ENCODE measurements around the gene NFAM1.

The NFAM1 gene, protein sequence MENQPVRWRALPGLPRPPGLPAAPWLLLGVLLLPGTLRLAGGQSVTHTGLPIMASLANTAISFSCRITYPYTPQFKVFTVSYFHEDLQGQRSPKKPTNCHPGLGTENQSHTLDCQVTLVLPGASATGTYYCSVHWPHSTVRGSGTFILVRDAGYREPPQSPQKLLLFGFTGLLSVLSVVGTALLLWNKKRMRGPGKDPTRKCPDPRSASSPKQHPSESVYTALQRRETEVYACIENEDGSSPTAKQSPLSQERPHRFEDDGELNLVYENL

DNA sequence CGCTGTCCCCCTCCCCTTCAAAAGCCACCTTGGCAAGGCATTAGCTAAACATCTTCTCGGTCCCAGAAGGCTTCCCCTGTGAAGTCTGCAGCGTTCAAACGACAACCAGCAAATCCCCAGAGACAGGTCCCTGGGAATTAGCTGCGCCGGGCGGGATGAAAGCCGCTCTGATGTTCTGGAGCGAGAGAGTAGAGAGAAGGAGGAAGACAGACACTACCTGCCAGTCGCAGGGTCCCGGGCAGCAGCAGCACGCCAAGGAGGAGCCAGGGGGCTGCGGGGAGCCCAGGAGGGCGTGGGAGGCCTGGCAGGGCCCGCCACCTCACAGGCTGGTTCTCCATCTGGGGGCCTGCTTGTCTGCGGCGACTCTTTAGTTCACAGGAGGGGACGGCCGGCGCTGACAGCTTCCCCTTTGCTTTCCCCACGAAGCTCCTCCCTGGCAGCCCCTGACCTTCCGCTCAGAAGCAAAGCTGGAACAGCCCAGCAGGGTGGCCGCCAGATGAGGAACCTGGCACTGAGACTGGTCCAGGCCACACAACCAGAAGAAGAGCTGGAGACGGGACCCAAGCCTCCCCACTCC is at the start of gene NFAM1:
Gene NFAM1 (minus strand): TSS at position 384 of the 577 bp plus-strand sequence. CDS start 46 bp downstream, at position 338.
- DNase-seq (ENCODE audit: insufficient read length, low spot score) = no peak
- no peak for FAIRE-seq

DNA sequence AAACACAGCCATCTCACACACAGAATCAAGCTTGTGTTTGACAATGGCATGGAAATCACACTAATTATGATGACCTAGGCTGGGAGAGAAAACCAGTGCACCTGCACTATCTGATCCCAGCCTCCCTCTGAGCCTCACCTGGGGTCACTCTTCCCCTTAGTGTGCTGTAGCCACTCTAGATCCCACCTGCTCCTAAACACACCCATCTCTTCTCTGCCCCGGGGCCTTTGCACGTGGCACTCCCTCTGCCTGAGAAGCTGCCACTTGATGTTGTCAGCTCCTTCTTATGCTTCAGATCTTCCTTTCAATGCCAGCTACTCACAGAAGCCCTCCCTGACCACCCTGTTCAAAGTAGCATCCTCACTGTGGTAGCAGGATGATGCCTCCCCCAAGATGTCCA is 42.9 kb upstream of the NFAM1 start:
- no peak for DNase-seq (ENCODE audit: insufficient read length, low spot score)
- FAIRE-seq = no peak

DNA sequence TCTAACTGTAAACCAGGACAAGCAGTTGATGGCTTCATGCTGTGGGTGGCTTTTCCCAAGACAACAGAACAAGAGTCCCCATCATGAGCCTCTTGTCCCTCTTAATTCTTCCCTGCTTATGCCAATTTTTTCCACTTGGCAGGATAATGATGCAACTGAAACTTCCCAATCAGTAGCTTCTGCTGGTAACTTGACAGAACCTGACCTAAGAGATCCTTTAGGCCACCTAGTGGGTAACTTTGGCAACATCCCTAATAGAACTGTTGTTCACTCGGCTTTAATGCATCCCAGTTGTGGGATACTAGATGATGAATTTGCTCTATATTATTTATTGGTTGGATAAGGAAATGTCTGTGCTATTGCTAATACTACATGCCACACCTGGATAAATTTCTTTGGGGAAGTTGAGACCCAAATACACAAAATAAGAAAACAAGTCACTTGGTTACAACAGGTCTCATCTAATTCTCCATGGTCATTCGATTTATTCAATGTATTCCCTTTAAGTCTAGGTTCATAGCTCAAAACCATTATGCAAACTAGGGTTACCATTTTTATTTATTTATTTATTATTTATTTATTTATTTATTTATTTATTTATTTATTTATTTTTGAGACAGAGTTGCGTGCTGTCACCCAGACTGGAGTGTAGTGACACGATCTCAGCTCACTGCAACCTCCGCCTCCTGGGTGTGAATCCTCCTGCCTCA is 41.4 kb upstream of the NFAM1 start:
- FAIRE-seq (peak; percentile 85), DNase-seq (ENCODE audit: insufficient read length, low spot score) (no peak)

DNA sequence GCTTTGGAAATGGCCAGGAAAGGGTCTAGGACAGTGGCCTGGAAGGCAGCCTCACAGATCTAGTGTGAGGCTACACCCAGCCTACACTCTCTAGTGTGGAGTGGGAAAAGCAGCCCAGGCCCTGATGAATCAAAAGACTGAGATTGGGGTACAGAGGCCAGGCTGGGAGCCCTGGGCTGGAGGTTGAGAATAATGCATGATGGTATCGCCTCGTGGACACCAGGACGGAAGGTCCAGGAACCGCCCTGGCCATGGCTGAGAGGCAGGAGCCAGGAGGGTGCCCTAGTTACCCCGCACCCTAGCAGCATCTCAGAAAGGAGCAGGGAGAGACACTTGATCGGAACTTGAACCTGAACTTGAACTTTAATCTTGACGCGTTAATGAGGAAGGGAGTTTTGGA is 40.5 kb upstream of the NFAM1 start:
- DNase-seq (ENCODE audit: insufficient read length, low spot score) = no peak
- no peak for FAIRE-seq

DNA sequence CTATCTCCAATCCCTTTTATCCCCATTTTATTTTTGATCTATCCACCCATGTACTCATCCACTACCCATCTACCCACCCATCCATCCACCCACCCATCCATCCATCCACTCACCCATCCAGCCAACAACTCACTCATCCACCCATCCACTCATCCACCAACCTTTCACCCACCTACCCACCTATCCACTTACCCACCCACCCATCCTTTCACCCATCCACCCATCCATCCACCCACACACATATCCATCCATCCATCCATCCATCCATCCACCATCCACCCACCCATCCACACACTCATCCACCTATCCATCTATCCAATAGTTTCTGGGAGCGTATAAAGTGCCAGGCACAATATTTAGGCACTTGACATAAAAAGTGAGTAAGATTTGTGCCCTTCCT is 39.2 kb upstream of the NFAM1 start:
- FAIRE-seq (no peak), DNase-seq (ENCODE audit: insufficient read length, low spot score) (no peak)

DNA sequence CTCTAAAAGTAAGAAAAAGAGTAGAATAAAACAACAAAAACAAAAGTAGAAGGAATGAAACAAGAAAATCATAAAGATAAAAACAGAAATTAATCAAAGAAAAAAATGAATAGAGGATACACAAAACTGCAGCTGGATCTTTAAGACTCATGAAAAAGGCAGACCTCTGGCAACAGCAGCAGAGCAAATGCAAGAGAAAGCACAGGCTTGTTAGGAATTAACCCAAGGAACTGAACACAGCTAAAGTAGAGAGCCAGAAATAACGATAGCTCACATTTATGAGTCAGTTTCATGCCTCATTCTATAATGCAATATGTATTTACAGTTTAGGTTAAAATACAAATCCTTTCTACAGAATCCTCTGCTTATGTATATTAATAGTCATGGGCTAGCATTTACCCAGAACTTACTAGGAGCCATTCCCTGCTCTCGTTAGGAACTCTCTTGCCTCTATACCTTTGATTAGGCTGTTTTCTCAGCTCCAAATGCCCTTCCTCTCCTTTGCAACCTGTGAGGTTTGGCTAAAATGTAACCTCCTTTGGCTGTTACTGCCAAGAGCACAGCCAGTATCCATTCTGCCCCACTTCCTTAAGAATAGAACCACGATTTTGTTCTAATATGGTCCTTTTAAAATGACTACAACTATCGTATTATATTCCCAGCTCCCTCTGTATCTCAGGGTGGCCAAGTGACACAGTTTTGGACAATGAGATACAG is 38.3 kb upstream of the NFAM1 start:
- FAIRE-seq = no peak
- no peak for DNase-seq (ENCODE audit: insufficient read length, low spot score)

DNA sequence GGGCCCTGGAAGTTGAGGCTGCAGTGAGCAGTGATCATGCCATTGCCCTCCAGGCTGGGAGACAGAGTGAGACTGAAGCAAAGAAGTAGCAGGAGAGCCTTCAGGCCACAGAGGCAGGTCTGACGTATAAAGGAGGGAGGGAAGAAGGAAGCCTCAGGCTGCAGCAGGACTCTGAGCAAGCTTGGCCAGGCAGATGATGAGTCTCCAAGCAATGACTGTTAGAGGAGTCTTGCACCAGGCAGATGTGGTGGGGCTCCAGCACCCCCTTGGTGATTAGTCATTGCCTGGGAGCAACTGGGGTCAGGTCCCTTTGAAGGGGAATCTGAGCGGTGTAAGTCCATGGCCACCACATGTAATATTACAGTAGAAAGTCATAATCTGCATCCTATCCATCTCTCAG is 36.6 kb upstream of the NFAM1 start:
- DNase-seq (ENCODE audit: insufficient read length, low spot score) = no peak
- FAIRE-seq = no peak

DNA sequence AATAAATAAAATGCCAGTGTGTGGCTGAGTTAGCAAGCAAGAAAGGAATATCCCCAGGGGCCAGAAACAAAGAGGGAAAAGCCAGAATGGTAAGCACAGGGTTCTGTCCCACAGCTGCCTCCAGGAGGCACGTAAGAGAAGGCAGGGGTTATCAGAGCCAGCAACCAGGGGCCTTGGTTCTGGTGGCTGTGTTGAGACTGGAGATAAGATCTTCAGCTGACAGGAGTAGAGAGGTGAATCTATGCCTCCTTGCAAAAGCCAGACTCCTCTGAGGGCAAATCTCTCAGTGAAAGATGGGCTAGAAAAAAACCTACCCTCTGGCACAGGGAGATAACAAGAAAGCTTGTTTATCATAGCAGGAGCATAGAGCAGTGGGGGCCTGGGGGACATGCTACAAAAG is 29.8 kb upstream of the NFAM1 start:
- DNase-seq (ENCODE audit: insufficient read length, low spot score) = no peak
- FAIRE-seq = no peak

DNA sequence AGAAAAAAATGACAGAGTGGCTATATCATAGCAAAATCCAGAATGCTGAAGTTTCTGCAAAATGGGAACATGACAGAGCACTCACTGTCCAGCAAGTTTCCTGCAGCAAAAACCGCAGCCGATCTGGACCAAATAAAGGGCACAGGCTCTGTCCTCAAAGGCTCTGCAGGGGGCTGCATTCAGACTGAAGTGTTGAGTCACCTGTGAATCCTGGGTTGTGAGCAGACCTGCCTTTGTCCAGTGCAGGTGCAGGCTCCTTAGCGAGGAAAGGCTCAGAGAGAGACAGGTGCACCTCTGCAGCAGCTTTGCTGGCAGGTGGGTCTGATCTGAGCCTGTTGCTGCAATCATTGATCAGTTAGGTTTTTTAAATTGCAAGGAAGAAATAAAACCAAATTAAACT is 29.3 kb upstream of the NFAM1 start:
- no peak for FAIRE-seq
- DNase-seq (ENCODE audit: insufficient read length, low spot score) = no peak

DNA sequence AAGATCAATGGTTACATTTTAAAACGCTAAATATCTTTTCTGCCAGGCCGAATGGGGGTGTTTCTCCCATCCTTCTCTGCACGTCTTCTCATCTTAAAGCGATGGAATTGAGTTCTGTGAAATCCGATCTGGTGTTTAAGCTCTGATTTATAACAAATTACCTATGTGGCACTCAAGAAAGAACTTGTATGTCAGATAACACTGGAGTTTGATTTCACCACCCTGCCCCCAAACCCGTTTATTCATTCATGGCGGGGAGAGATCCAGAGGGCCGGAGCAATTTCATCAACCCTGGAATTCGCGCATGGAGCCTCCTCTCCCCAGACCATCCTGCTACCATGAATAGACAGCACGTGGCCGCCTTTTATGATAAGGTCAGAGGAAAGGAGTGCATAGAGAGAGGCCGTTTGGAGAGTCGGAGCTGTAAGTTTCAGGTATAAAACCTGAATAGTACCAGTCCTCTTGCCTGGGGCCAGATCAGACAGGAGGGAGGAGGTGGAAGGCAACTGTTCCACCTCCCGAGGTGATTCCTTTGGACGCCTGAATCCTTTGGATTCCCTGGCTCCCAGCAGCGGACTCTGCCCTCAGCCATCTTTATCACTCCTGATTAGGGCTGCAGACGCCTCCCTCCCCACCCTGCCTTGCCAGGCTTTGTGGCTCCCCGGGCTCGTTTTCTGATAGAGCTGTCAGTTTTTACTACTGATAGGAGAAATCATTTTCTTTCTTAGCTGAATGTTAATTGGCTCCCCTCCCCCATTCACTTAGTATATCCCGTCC is 27.3 kb upstream of the NFAM1 start:
- no peak for DNase-seq (ENCODE audit: insufficient read length, low spot score)
- FAIRE-seq = no peak

DNA sequence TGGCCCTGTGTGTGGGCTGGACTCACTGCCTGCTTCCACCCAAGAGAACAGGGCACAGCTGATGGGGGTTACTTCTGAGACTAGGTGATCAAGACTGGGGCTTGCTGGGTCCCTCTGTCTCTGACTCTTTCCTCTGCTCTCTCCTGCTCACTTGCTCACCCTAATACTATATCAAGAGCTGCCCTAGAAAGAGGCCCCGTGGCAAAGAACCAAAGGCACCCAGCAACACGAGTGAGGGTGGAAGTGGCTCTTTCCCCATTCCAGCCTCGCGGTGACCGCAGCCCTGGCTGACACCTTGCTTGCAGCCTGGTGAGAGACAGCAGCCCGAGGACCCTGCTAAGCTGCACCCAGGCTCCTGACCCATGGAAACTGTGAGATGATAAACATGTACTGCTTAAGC is 20.7 kb upstream of the NFAM1 start:
- no peak for DNase-seq (ENCODE audit: insufficient read length, low spot score)
- FAIRE-seq = no peak

DNA sequence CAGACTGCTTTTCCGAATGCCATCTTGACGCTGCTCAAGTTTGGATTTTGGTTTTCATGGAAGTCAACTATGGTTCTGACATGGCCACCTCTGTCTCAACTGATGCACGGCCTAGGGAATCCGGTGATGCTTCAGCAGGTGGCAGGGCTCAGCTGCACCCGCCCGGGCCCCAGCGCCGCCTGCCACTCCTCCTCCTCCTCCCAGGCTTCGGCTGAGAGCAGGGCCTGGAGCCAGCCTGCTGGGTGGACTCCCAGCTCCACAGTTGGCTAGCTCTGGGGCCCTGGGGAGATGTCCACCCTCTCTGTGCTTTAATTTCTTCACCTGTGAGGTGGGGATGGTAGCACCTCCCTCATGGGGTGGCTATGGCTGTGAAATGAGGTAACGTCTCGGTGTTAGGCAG is 20.3 kb upstream of the NFAM1 start:
- FAIRE-seq = no peak
- DNase-seq (ENCODE audit: insufficient read length, low spot score) = no peak

DNA sequence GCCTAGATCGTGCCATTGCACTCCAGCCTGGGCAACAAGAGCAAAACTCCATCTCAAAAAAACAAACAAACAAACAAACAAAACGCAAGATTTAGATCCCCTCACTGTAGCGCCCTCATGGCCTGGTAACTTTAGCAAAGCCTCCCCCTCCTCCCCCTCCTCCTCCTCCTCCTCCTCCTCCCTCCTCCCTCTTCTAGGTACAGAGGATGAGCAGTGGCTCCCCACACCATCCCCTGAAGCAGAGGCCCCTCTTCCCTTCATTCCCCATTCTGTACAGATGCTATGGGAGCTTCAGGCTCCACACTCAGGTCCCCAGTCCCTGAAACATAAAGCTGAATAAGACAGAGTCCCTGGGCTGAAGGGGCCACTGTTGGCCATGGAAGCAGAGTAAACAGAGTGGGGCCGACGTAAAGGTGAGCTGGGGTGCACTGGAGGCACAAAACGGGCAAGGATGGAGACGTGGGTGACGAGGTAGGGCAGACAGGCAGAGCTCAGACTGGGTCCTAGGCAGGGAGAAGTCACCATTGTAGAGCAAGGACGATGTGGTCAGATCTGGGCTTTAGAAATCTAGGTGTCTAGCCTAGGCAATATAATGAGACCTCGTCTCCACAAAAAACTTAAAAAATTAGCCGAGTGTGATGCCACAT is 19.4 kb upstream of the NFAM1 start:
- FAIRE-seq = no peak
- DNase-seq (ENCODE audit: insufficient read length, low spot score) = no peak

DNA sequence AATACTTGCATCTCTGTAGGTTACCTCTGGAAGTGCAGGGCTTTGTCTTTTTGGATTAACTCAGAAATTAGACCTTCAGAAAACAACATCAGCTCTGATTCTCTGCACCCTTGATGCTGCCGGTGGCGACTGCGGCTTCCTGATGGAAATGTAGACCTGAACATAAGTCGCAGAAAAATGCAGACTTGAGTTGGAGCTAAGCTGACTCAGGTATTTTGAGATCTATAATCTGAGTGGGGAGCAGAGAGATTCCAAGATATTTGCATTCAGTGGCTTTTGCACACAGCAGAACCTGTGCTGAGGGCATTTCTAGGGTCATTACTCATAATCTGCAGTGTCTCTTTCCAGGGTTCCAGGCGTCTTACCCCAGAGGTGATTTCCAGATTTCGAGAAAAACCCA is 18.7 kb upstream of the NFAM1 start:
- DNase-seq (ENCODE audit: insufficient read length, low spot score) = no peak
- FAIRE-seq = no peak

DNA sequence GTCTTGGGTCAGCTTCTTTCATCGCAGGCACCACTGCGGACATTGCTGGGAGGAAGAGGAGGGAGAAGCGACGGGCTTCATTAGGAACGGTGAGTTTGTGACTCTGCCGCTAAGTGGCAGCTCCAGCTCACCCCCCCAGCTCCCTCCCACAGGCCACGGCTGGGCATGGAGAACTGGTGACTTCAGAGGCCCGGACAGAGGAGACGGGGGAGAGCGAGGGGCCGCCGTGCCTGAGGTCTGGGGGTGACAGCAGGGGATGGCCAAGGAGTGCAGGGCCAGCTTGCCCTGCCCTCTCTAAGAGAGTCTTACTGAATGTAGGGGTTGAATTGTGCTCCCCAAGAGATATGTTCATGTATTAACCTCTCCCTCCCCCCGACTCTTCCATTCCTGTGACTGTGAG is 13.9 kb upstream of the NFAM1 start:
- no peak for DNase-seq (ENCODE audit: insufficient read length, low spot score)
- FAIRE-seq = no peak

DNA sequence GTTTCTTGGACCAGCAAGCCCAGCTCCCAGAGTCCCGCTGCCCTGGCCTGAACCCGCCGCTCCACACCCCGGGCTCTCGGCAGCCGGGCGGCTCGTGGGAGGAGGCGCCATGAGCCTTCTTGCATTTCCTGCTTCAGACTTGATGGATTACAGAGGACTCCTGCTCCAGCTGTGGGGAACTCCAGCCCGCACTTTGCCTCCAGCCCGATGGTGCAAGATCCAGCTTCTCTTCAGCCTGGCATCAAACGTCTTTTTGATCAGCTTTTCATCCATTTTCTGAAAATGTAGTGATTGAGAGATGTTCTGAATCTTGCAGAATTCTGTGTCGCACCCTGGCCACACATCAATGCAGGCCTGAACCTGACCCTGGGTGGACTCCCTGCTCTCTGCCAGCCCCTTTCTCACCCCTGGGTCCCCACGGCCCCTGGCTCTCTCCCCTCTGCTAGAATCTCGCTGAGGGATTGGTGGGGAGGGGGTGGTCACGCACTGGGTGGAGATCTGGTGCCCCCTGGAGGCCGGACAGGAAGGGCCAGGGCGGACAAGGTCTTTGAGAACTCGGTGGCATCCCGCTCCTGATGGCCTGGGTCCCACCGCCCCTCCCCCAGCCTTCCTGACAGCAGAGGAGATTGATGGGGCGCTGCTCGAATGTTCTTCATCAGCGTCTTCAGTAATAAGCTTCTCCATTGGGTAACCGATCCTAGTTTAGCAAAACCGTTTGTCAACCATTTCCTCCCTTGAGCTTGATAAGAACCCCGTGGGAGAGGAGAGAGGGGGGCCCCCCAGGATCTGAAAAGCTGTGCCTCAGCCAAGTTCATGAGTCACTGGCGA is 12.1 kb upstream of the NFAM1 start:
- peak; percentile 69 for DNase-seq (ENCODE audit: insufficient read length, low spot score)
- FAIRE-seq = peak; percentile 96

DNA sequence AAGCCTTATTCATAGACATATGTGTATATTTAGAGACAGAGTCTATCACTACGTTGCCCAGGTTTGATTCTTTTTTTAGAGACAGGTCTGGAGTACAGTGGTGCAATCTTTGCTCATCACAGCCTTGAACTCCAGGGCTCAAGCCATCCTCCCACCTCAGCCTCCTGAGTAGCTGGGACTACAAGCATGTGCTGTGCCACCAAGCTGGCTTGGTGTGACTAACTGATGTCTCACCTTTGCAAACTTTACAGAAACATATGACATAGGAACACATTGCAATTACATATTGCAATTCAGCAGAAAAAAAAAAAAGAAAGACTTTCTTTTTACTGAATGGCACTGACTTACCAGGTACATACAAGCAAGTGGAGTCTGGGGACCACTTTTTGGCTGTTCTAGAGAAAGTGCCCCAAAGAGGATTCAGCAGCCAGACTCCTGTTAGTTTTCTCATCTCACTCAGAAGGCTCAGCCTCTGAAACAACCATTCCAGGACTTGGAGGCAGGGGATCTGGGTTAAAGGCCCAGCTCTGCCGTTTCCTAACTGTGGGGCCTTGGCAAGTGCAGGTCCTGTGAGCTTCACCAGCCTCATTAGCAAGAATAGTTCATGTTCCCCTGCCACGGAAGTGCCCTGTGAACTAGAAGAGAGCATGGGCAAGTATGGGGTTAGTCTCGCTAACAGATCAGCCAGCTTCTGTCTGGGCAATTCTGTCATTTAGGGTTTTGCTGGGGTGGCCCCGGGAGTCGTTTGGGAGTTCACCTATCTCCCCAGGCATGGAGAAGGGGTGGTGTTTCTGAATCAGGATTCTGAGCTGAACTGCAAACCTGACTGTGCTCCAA is 11.3 kb upstream of the NFAM1 start:
- FAIRE-seq (peak; percentile 80), DNase-seq (ENCODE audit: insufficient read length, low spot score) (no peak)

DNA sequence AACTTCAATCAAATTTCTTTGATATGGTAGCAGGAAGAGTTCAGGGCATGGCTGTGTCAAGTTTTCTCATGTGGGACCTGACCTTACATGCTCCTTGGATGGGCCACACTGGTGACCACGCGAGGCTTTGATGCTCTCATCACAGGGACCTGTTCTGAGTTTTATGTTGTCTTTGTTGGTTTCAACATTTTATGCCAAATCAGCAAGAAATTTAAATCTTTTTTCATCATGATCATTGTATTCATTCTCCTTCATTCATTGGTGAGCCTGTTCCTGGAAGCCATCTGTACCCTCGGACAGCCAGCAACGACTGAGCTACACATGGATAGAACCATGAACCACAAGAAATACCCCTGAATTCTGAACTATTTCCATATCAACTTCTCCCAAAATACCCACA is 10.5 kb upstream of the NFAM1 start:
- DNase-seq (ENCODE audit: insufficient read length, low spot score) (no peak), FAIRE-seq (no peak)

DNA sequence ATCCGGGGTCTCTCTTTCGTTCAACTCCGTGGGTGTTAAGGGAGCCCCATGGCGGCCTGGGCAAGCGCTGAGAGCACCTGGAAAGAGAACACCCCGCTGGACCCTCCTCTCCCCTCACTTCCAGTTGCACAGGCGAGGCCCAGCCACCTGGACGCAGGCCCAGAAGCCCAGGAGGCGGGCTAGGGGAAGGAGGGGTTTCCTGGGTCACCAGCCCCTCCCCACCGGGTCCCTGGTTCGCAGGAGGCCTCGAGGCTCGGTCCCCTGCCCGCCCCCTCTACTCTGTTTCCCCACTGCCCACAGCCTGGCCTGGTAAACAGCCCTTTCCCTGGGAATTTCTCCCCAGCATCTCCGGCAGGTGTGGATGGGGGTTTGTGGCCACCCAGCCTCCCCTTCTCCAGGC is 8.5 kb upstream of the NFAM1 start:
- DNase-seq (ENCODE audit: insufficient read length, low spot score) (no peak), FAIRE-seq (no peak)

All from GM19239 (cell line).